ENCODE data around the gene SP6. TPM values are rescaled to one million over a fixed set of nuclear protein-coding genes. Genes with fewer than 3 reads are reported as not detected.
A peak's percentile ranks its signal among the peaks of the same experiment; 100 is the strongest.

Gene SP6
- total RNA-seq, 1 donor from 2014 or later = 0.05 TPM

DNA sequence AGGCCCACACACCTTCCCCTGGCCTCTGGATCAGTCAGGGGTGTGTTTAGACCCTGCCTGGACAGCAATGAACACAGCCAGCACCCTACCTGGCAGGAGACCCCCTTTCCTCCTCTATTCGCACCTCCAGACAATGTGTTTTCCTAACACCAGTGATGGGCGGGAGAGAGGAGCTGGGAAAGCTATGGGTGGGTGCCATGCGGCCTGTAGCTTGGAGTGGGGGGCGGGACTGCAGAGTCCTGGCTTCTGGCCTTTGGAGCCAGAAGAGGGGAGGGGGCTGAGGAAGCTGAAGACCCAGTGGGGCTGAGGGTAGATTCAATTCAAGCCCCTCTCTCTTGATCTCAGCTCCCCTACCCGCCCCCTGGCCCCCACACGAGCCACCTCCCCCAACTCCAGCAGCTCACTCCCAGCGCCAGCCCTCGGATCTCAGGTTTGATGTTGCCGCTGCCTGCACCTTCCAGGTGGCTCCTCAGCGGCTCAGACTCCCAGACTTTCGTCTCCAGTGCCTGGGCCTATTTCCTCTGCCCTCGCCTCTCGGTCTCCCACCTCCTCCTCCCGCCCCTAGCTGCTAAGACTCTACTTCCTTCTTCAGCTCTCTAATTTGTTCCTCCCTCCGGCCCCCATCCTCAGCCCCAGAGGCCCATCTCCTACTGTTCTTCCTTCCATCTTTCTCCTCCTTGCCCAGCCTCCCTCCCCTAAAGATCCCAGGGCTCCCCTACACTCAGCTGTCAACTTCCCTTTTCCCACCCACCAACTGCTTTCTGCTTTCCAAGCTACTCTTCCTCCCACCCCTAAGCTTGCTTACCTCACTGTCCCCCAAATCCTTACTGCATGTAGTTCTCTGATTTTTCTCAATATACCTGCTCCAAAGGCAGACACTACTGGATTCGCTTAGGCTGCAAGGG lies 6.8 kb upstream of the SP6 start:
- DNase-seq (ENCODE audit: low read depth) = no peak

DNA sequence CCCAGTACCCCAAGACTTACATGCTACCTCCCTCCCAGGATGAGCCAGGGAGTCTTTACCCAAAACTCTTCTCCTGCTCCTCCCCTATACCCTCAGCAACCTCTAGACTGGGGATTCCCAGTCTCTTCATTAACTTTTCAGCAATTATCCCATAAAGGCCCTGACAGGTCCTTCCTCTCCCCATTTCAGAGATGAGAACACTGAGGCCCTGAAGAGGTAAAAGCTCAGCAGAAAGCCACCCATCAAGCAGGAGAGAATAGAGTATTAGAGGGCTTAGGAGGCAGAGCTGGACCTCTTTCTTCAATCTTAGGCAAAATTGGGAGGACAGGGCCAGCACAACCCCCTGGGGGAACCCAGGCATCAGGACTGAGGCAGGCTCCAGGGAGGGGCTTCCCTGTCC lies 5.9 kb upstream of the SP6 start:
- no peak for DNase-seq (ENCODE audit: low read depth)

DNA sequence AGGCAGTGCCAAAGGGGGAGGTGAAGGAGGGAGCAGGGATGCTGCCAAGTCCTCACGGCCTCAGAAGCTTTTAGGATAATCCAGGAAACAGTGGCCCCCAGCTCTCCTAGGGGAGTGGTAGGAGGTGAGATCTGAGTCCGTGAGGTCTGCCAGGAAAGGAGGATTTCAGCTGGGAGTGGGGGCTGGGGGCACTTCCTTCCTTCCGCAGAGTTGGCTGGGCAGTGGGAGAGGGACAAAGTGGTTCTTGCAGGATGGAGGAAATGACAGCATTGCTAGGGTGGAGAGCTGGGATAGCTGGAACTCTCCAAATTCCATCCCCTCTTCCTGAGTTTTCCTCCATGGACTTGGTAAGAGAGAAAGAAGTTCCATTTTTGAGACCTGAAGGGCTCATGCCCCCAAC lies 4.8 kb upstream of the SP6 start:
- DNase-seq (ENCODE audit: low read depth) = no peak

DNA sequence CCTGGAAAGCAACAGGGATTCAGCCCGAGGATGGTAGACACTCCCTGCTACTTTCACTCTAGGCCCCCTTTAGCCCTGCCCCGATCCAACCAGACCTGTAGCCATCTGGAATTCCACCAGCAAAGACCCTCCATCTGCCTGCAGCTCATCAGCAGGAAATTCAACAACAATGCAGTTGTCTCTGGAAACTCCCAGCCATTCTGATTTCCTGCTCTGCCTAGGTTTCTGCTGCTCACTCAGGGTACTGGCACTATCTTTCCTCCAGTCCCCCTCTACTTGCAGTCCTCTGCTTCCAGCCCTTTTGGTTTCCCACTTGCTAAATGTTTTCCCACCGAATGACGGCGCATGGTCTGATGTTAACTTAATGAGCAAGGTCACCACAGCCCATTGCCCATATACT lies 2.7 kb upstream of the SP6 start:
- DNase-seq (ENCODE audit: low read depth) = no peak

DNA sequence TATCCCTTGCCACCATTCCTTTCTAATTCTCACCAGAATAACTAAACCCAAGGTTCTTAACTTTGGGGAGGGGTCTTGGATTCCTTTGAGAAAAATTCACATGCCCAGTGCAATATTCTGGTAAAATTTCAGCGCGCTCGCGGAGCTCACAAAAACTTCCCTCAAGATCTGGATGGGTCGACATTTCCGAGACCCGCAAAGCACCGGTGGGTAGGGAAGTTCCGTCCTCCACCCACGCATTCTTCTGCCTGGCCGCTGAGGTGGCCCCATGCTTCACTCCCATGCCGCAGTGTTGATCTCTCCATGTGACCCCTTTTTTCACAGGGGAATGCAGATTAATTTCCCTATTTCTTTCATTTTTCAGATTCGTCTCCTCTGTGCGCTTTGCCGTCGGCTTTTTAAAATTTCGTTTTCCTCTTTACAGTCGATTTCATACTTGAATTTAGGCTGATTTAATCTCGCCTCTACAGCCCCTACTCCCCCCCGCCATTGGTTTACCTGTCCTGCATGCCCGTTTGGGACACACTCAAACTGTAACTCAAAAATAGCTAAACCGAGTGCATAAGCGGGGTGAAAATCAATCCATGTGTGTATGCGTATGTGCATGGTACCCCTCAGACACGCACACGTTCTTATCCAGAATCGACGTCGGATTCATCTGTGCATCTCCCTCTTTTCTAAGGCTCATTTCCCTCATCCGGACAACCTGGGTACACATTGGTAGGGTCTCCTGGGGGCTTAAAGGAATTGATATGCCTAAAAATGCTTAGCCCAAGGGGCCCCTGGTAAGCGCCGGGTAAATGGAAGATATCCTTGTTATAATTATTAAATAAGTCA lies 1.4 kb upstream of the SP6 start:
- DNase-seq (ENCODE audit: low read depth) = no peak

DNA sequence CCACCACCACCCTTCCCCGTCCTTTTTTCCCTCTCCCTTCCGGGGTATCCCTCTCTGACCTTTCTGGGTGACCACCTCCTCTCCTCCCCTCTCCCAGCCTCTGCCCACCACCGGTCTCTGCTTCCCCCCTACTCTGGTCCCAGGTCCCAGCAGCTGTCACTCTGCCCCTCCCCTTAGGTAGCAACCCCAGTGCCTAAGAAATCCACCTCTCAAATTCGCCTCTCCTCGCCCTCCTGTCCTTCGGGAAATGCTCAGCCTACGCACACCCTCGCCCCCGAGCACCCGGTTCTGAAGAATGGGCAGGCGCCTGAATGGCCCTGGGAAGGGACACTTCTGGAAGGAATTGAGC lies 775 bp upstream of the SP6 start:
- no peak for DNase-seq (ENCODE audit: low read depth)

DNA sequence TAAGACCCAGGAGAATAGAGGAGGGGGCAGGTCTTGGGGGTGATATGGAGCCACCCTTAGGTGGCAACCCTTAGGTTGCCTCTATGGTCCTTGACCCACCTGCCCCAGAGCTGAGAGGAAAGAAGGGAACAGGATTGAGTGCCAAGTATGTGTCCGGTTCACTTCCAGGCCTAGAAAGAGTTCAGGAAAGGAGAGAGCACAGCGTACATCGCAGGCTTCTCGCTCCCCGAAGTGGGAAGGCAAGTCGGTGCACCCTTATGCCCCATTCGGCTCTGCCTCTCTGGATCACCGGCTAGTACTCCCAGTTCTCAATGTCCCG lies 631 bp downstream of the SP6 start:
- no peak for DNase-seq (ENCODE audit: low read depth)

DNA sequence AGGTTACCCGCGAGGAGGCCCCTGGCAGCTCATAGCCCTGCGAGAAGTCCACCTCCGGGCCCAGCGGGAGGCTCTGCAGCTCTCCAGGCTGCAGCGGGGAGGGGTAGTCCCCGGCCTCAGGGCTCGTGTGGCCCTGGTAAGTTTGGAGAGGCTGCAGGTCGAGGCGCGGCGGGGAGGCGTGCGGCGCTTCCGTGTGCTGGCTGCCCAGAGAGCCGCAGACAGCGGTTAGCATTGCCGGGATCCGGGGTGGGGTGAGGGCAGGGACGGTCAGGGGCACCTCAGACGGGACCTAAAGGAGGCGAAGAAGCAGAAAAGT lies 2.8 kb downstream of the SP6 start:
- no peak for DNase-seq (ENCODE audit: low read depth)

DNA sequence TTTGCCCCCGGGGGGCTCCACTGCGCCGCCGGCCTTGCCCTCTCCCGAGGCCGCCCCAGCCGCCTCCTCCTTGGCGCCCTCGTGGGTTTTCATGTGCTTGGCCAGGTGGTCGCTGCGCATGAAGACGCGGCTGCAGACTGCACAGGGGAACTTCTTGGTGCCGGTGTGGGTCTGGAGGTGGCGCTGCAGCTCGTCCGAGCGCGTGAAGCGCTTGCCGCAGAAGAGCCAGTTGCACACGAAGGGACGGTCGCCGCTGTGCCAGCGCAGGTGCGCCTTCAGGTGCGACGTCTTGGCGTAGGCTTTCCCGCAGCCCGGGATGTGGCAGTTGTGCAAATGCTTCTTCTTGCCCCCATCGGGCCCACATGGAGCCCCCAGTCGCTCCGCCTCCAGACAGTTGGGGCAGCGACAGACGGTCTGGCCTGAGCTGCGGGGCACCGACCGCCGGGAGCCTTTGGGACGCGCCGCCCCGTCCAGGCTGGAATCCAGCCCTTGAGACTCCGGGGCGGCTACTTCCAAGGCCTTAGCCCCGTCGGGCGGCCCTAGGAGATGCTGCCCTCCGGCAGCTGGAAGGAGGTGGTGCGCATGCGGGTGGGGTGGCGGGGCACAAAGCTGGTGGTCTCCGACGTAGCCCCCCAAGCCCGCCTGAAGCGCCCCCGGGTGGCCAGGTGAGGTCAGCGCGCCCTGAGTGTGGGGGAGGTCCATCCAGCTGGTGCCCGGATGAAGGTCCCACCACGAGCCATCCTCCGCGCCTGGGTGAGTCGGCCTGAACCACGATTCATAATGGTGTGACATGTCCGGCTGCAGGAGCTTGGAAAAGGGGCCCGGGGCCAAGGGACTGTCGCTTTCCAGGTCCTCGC lies 3.4 kb downstream of the SP6 start:
- DNase-seq (ENCODE audit: low read depth) = no peak

DNA sequence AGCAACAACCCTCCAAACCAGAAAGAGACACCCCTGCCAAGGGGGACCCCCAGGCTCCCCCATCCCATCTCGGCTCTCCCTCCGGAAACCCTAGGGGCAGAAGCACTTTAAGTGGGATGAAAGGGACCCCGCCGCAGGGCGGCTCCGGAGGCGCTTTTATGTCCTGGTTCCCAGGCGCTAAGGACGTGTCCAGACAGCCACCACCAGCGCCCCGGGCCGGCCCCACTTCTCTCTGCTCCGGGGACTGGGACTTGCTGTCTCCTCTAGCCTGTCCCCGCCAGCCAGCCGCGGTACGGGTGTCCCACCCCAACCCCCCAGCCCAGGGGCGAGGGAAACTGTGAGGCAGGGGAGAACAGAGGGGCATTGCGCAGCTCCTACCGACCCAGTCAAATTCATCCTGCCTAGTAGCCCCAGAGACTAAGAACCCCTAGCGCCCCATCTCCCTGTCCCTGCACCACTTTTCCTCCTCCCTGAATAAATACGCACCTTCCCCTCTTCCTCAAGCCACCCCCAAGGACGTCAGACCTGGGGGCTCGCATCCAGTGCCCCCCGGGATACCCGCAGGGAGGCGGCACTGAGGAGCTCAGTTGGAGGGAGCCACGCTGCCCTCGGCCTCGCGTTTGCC lies 4.1 kb downstream of the SP6 start:
- DNase-seq (ENCODE audit: low read depth) = no peak

DNA sequence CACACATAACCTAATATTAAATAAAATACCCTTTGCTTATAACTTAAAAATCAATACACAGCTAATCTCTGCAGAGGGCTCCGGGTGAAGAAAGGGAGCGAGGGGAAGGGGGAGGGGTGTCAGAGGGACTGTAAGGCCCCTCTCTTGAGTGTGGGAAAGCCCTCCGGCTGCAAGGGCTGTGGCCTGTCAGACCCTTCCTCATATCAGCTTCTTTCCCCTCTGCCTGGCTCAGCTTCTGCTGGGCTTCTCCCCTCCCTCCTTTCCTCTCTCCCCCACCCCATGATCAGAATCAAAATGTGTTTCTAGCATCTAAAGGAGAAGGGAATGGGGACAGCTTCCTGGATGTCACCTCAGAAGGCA lies 5.3 kb downstream of the SP6 start:
- no peak for DNase-seq (ENCODE audit: low read depth)

DNA sequence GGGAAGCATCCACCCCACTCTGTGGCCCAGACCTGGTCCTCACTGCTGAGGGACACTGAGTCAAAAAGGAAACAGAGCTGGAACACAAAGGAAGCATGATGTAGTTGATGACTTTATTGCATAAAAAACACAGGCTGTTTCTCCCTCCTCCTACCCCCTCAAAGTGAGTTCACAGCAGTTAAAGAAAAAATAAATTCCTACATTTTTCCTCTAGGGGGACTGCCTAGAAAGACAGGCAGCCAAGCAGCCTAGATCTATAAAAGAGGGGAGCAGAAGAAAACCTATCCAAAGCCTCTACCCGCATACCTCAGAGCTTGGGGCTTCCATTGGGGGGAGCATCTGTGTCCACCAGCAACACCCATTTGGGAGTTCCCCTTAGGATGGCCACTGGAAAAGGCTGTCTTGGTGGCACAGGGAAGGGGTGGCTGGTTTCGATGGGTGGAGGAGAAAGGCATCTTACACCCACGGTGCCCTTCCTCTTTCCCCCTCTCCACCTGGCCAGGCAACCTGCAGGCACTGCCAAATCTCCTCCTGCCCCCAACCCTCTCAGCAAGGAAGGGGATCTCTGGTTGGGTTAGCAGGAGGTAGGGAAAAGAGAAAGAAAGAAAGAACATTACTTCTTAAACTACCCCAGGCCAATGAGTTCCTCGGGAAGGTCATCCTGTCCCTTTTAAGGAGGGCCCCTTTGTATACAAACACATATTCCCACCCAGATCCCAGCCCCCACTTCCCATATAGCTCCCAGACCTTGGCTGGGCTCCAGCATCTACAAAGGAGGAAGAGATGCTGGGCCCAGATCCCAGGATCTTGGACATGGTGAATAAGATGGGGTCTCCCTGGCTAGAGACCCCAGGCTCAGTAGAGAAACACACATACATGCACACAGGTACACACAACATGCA lies 5.9 kb downstream of the SP6 start:
- DNase-seq (ENCODE audit: low read depth) = no peak

DNA sequence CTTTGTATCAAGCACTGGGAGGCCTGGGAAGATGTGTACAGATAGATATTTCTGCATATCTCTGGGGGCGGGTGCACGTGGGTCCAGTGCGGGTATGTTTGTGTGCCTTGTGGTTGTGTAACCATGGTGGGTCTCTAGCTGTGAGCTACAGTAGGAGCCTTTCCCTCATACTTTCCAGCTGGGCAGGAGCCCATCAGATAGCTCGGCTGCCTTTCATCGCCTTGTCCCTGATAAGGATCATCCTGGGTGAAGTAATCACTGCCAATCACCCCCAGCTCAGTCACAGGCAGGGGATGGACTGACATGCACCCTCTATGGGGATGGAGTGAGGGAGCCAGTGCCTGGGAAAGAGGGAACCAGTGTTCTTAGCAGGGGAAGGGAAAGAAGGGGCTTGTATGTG lies 6.7 kb downstream of the SP6 start:
- DNase-seq (ENCODE audit: low read depth) = no peak

DNA sequence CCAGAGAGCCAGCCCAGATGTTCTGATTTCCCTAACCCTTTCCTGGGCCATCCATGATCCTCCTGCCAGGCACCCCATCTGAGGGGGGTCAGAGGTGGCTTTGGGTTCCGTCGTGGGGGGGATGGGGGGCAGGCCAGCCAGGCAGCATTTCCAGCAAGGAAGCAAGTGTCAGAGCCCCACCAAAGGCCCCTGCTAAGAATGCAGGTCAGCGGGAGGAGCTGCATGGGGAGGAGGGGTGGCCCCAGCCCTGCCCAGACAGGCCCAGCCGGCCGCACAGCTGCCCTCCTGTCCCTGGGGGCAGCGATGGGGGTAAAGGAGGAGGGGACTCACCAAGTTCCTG lies 7.6 kb downstream of the SP6 start:
- DNase-seq (ENCODE audit: low read depth) = no peak

DNA sequence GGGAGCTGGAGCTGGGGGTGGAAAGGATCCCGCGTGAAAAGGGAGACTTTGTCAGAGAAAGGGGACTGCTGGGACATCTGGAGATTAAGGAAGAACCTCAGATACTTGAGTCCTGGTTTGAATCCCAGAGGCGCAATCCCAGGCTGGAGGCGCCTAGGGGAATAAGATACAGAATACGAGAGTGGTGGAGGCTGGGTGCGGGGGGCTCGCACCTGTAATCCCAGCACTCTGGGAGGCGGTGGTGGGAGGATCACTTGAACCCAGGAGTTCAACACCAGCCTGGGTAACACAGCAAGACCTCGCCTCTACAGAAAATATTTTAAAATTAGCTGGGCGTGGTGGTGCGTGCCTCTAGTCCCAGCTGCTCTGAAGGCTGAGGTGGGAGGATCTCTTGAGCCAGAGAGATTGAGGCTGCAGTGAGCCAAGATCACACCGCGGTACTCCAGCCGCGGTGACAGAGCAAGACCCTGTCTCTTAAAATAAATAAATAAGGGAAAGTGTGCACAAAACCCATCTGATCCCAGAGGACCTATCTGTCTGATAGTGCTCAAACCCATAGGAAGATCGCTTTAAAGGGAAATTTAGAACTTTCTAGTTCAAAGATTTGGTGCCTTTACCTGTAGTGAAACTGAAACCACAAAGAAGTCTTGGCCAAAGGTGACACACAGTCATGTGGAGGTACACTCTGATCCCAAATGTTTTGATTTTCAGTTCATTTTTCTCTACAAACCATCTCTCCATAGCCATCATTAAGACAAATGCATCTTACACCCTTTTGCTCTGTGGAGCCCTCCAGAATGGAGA lies 9.3 kb downstream of the SP6 start:
- no peak for DNase-seq (ENCODE audit: low read depth)

DNA sequence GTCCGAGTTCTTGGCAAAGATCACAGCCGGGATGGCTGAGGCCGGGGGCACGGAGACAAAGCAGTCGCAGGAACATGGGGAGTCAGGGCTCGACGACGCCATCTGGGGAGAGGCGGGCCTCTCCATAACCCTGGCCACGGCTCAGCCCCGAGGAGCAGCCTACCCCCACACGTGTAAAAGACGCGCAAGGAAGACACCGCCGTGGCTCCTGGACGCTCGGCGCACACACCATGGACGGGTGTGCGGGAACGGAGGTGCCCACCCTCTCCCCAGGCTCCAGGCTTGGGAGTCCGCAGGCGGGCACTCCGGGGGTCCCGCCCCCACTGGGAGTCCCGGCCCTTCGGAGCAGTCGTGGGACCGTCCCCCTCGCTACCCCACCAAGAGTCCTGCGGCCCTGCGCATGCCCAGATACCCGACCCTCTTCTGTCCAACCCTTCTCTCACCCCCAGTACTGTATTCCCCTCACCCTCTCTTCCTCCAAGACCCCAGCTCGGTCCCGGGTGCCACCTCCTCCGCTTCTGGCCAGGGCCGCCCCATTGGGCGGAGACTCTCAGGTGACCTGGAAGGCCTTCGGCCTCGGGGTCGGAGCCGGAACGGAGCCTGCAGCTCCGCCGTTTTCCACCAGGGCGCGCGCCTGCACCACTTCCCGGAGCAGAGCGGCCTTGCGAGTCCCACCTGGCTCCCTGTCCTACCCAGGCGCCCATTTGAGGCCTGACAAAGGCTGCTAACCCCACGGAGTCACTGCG lies 10.0 kb downstream of the SP6 start, which contains the start of gene SCRN2:
TSS of gene SCRN2 (minus strand) at position 532 of the 746 bp plus-strand sequence. CDS start at position 102, 430 bp downstream.
- peak; percentile 91 for DNase-seq (ENCODE audit: low read depth)

DNA sequence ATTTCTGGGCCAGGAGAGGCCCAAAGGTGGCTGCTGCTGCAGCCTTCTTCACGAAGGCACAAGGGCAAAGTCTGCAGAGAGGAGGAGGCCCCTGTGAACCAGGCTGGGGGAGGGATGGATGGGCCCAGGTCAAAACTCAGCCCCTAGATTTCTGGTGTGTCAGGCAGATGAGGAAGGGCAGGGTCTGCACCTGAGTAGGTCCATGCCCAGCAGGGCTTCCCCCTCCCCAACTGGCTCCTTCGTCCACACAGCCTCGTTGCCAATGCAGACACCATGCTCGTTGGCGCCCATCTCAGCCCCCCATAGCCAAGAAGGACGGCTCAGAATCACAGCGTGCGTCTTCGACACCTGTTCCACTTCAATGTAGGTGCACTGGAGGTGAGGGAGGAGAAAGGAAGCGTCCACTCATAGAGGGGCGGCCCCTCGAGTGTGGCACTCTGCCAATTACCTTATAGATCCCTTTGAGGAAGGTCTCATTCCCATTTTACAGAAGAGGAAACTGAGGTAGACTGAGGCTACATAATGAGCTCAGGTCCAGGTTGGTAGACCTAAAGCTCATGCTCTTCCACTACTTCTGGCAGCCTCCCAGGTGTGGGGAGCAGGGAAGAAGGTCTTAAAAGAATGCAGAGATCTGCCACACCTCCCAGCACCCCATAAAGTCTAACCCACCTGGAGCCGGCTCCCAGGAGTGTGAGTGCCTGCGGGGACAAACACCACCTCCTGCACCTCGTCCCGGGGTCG lies 10.8 kb downstream of the SP6 start:
- peak; percentile 10 for DNase-seq (ENCODE audit: low read depth)

DNA sequence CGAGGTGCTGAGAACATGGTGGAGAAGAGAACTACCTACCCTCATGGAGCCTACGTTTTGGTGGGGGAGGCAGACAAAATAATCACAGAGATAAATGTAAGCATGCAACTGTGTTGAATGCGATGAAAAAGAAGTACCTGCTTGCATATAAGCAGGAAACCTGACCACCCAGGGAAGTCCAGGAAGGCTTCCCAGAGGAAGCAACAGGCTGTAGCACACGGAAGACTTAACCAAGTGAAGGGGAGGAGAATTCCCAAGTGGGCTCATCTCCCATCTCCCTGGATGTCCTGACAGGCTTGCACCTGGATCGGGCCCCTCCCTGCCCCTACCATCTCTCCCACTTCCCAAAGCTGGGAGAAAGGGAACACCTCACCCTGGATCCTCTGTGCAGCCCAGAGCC lies 11.9 kb downstream of the SP6 start:
- no peak for DNase-seq (ENCODE audit: low read depth)

All from myocyte (in vitro differentiated cells).